Measurements from ENCODE around the gene PTPN22. TPM values are rescaled to one million over a fixed set of nuclear protein-coding genes. Genes with fewer than 3 reads are reported as not detected.

PTPN22 gene
- total RNA-seq, 2 donors from 2014 or later: 0.55 to 1.1 TPM

- Histone ChIP-seq H3K4me3 (no peak overlapping the region), H3K4me1 (replicated peaks) (no peaks in the 10 kb centered on the region), H3K27me3 (replicated peaks; ENCODE audit: insufficient read depth) (no peaks in the 10 kb centered on the region), H3K27ac (no peak overlapping the region), H3K9me3 (no peaks in the 10 kb centered on the region), H3K36me3 (no peaks in the 10 kb centered on the region)
- intact Hi-C loops (cut with DNase I): no loop called here
- no peak for TF ChIP-seq POLR2AphosphoS5 (IDR thresholded peaks at IDR 0.05)
- TF ChIP-seq POLR2A (IDR thresholded peaks at IDR 0.05): no peak
- TF ChIP-seq CTCF (IDR thresholded peaks at IDR 0.05): no peak
- 77% methylated on average over 2 of the region's 2 CpGs for WGBS
- no peak for DNase-seq (ENCODE audit: low spot score)
These were observed 105.9 kb downstream of the PTPN22 start for GRCh38 chr1:113765306-113766230.

Other genes starting within 250 kb of the PTPN22 start
- 10 to 100 TPM; 11.7 to 13.4 TPM for gene PHTF1, start 112.2 kb downstream of the PTPN22 start, total RNA-seq
- 10 to 100 TPM; 23.1 to 24.0 TPM for gene RSBN1, start 59.2 kb downstream of the PTPN22 start, total RNA-seq
- 10 to 100 TPM in 1 of 2 donors, under 1 TPM in 1; 0.46 to 92.5 TPM for gene BCL2L15, start 15.9 kb upstream of the PTPN22 start, total RNA-seq
- 10 to 100 TPM in 1 of 2 donors, 1 to 10 TPM in 1; 5.0 to 14.8 TPM for gene AP4B1, start 33.1 kb upstream of the PTPN22 start, total RNA-seq
- 10 to 100 TPM in 1 of 2 donors, 1 to 10 TPM in 1; 4.2 to 10.1 TPM for gene DCLRE1B, start 33.6 kb upstream of the PTPN22 start, total RNA-seq
- gene HIPK1, start 57.6 kb upstream of the PTPN22 start, total RNA-seq: 10 to 100 TPM; 43.5 to 76.3 TPM
- 10 to 100 TPM; 15.8 to 25.1 TPM for gene OLFML3, start 107.8 kb upstream of the PTPN22 start, total RNA-seq